B cell (primary cell): ENCODE measurements around the gene CD79B. TPM values are rescaled to one million over a fixed set of nuclear protein-coding genes. Genes with fewer than 3 reads are reported as not detected.

Experiments used
- ATAC-seq: fragments of 200-7000 bp; cut with Tn5 transposase; one replicate; pipeline ENCODE4 v1.10.0; 2021; ENCODE audit warnings: low read depth, mild to moderate bottlenecking, moderate number of reproducible peaks, moderate library complexity
- CTCF ChIA-PET: fragments of 350-600 bp; sonication (Branson Sonifier 250); formaldehyde crosslinking; loops from one replicate; lab custom pipeline; 2021; ENCODE audit warnings: antibody characterized with exemption, inconsistent platforms; lab: Charles Lee
- POLR2A ChIA-PET: fragments of 350-600 bp; sonication (Branson Sonifier 250); formaldehyde crosslinking; loops from one replicate; lab custom pipeline; 2021; ENCODE audit warnings: antibody characterized with exemption; lab: Charles Lee
- DNase-seq: peaks from one replicate; pipeline ENCODE4 v3.0.0; 2013
- H2AFZ ChIP-seq: 2 replicates; pipeline ENCODE4 v1.6.1; 2012; ENCODE audit warnings: mild to moderate bottlenecking, low read depth, low read length; ENCODE audit not compliant: insufficient read depth, poor library complexity, severe bottlenecking
- H3K27ac ChIP-seq, 2 donors: 1 replicate in 1 of 2; 2 replicates in 1 of 2; pipeline ENCODE4 v1.5.1; 2012 to 2013; ENCODE audit warnings: low read length in 2 of 2, mild to moderate bottlenecking in 2 of 2, moderate library complexity in 1 of 2
- H3K27me3 ChIP-seq, 4 experiments: fragments of 200-600 bp in 1 of 4; sonication (generic) in 1 of 4; replicated peaks in 1 of 4; 1 replicate in 2 of 4; 2 replicates in 2 of 4; pipeline versions ENCODE4 v1.6.1 to v1.7.0; 2013 to 2016; ENCODE audit warnings: low read length in 3 of 4, mild to moderate bottlenecking in 2 of 4, mixed read lengths in 1 of 4, moderate library complexity in 1 of 4; ENCODE audit not compliant: insufficient read depth in 4 of 4, control insufficient read depth in 3 of 4; ENCODE audit errors: control extremely low read depth in 1 of 4
- H3K36me3 ChIP-seq, 2 experiments: replicated peaks in 1 of 2; 1 replicate in 1 of 2; 2 replicates in 1 of 2; pipeline versions ENCODE4 v1.6.1 to v1.7.1; 2013; ENCODE audit warnings: low read length in 1 of 2; ENCODE audit not compliant: insufficient read depth in 2 of 2, control insufficient read depth in 1 of 2; ENCODE audit errors: control extremely low read depth in 1 of 2, extremely low read depth in 1 of 2
- H3K4me1 ChIP-seq, 2 donors: fragments of 200-600 bp in 1 of 2; sonication (generic) in 1 of 2; 1 replicate in 1 of 2; 2 replicates in 1 of 2; pipeline versions ENCODE4 v1.5.1 to v1.6.1; 2013 to 2017; ENCODE audit warnings: low read length in 2 of 2; ENCODE audit not compliant: control insufficient read depth in 2 of 2, insufficient read depth in 2 of 2
- H3K4me2 ChIP-seq: replicated peaks from 2 replicates; pipeline ENCODE3; 2012; ENCODE audit warnings: mild to moderate bottlenecking, low read depth, low read length; ENCODE audit not compliant: poor library complexity, severe bottlenecking
- H3K4me3 ChIP-seq, 5 experiments: fragments of 200-600 bp in 1 of 5; sonication (generic) in 1 of 5; 1 replicate in 3 of 5; 2 replicates in 2 of 5; pipeline versions ENCODE4 v1.5.1 to v1.7.0; 2011 to 2016; ENCODE audit warnings: low read length in 4 of 5, mild to moderate bottlenecking in 4 of 5, low read depth in 2 of 5, control low read depth in 1 of 5, moderate library complexity in 1 of 5; ENCODE audit not compliant: insufficient read depth in 1 of 5; ENCODE audit errors: control extremely low read depth in 1 of 5, extremely low read depth in 1 of 5
- H3K79me2 ChIP-seq: fragments of 200-600 bp; sonication (generic); one replicate; pipeline ENCODE4 v1.6.0; 2016; ENCODE audit warnings: low read length; ENCODE audit not compliant: control insufficient read depth, insufficient read depth
- H3K9ac ChIP-seq: fragments of 200-600 bp; sonication (generic); 2 replicates; pipeline ENCODE4 v1.6.1; 2017; ENCODE audit warnings: mild to moderate bottlenecking, low read length, moderate library complexity
- H3K9me3 ChIP-seq, 3 donors: one replicate each; pipeline versions ENCODE4 v1.6.1 to v1.7.1; 2013; ENCODE audit warnings: low read length in 2 of 3; ENCODE audit not compliant: control insufficient read depth in 2 of 3, insufficient read depth in 1 of 3; ENCODE audit errors: control extremely low read depth in 1 of 3
- H4K20me1 ChIP-seq: 2 replicates; pipeline ENCODE4 v1.6.0; 2012; ENCODE audit warnings: mild to moderate bottlenecking, low read length; ENCODE audit not compliant: insufficient read depth, control insufficient read depth, poor library complexity, severe bottlenecking
- H3K27ac Mint-ChIP-seq: one replicate; pipeline ENCODE4 v1.8.0; 2021; ENCODE audit warnings: mixed read lengths
- H3K27me3 Mint-ChIP-seq: one replicate; pipeline ENCODE4 v1.8.0; 2021; ENCODE audit warnings: mixed read lengths
- H3K4me1 Mint-ChIP-seq: one replicate; pipeline ENCODE4 v1.8.0; 2021; ENCODE audit warnings: mixed read lengths
- H3K4me3 Mint-ChIP-seq: one replicate; pipeline ENCODE4 v1.8.0; 2021; ENCODE audit warnings: mixed read lengths
- H3K9me3 Mint-ChIP-seq: one replicate; pipeline ENCODE4 v1.8.0; 2022; ENCODE audit warnings: mixed read lengths; ENCODE audit not compliant: insufficient read depth
- EZH2 ChIP-seq: IDR thresholded peaks from 2 replicates; pipeline ENCODE4 v1.6.1; 2012; ENCODE audit warnings: borderline replicate concordance, low read depth, mild to moderate bottlenecking, moderate library complexity, low read length; ENCODE audit not compliant: insufficient read depth, poor library complexity, severe bottlenecking
- WGBS: methylation state at CpG from one replicate; pipeline ENCODE4 v1.1.5; 2013; ENCODE audit warnings: missing lambda C conversion rate; ENCODE audit not compliant: insufficient coverage; 5-methylcytosine and 5-hydroxymethylcytosine counted together
- intact Hi-C: fragments of 100-400 bp; cut with micrococcal nuclease; formaldehyde crosslinking; loops from one replicate; pipeline ENCODE4 v1.10.0; 2022
- polyA plus RNA-seq: library from polyadenylated mRNA; depleted of rRNA; stranded (reverse); fragments of >200 nt; gene quantifications from 2 replicates; pipeline ENCODE4 v1.2.3, GENCODE V29; 2012
- total RNA-seq, 2 donors: library from RNA; stranded (reverse); fragments of 120-200 nt in 1 of 2; gene quantifications; 1 replicate in 1 of 2; 2 replicates in 1 of 2; pipeline versions ENCODE4 v1.2.3 to v1.2.4, GENCODE V29; 2013 to 2022
- TF ChIP-seq, protein P1 (sequence below): fragments of 200-600 bp; IDR thresholded peaks from one replicate; pipeline ENCODE4 v1.8.0; 2022; ENCODE audit warnings: antibody characterized with exemption, mild to moderate bottlenecking

Gene CD79B
- total and polyA plus RNA-seq, 2 donors (not counting 1 experiment from before 2014, with no cell fraction given): 891 to 1,100 TPM

DNA sequence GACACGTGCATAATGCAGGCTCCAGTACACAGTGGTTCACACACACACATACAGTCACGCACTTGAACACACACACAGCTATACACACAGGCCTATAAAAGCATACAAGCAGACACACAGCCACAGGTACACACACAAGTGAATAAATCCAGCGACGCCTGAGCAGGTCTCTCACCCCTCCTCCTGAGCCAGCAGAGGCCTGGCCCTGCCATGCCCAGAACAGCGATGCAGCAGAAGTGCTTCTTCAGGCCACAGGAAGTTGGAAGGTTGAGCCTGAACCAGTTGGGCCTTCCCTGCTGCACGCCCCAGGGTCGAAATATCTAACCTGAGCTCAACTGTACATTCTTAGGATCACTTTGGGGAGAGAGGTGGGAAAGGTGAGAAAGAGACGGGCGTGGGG, 7.3 kb upstream of the CD79B start:
- Histone ChIP-seq H3K36me3 (no peaks in the 10 kb centered on the region), H3K79me2 (peaks cover 35% of the 10 kb centered on the region), H3K4me1 (peaks cover 38 to 55% of the 10 kb centered on the region in 2 donors), H3K9me3 (peaks cover 0 to 26% (median 6%) of the 10 kb centered on the region in 3 donors), H3K4me3 (no peak overlapping the region), H3K4me2 (no peak overlapping the region), H4K20me1 (no peaks in the 10 kb centered on the region), H3K27me3 (no peaks in the 10 kb centered on the region), H2AFZ (no peak overlapping the region), H3K27ac (peak overlapping the region in 1 of 2 donors; percentile 18), H3K9ac (no peak overlapping the region)
- ChIA-PET POLR2A (interaction anchor here (1.1 to 2.3 kb wide), 2 partner anchors 7 to 17 kb away, joined by 3 to 7 read pairs; partner anchors contain the start of gene CD79B), CTCF (interaction anchor here (0.9 to 3.9 kb wide), 4 partner anchors 19 to 86 kb away, joined by 3 to 27 read pairs (median 4); no protein-coding TSS in a partner anchor)
- H3K4me1 Mint-ChIP-seq: peaks cover 62% of the 10 kb centered on the region
- H3K27me3 Mint-ChIP-seq: no peaks in the 10 kb centered on the region
- 90% methylated on average over 9 of the region's 9 CpGs for WGBS
- DNase-seq (no peak), ATAC-seq (no peak)
- TF ChIP-seq, protein P1, sequence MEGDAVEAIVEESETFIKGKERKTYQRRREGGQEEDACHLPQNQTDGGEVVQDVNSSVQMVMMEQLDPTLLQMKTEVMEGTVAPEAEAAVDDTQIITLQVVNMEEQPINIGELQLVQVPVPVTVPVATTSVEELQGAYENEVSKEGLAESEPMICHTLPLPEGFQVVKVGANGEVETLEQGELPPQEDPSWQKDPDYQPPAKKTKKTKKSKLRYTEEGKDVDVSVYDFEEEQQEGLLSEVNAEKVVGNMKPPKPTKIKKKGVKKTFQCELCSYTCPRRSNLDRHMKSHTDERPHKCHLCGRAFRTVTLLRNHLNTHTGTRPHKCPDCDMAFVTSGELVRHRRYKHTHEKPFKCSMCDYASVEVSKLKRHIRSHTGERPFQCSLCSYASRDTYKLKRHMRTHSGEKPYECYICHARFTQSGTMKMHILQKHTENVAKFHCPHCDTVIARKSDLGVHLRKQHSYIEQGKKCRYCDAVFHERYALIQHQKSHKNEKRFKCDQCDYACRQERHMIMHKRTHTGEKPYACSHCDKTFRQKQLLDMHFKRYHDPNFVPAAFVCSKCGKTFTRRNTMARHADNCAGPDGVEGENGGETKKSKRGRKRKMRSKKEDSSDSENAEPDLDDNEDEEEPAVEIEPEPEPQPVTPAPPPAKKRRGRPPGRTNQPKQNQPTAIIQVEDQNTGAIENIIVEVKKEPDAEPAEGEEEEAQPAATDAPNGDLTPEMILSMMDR: no peak
- no peak for TF ChIP-seq EZH2
- intact Hi-C loops: no loop called here
- H3K9me3 Mint-ChIP-seq: no peaks in the 10 kb centered on the region
- H3K4me3 Mint-ChIP-seq: peak overlapping the region; percentile 20
- peak overlapping the region; percentile 62 for H3K27ac Mint-ChIP-seq

- Histone ChIP-seq H3K4me3 (no peak overlapping the region), H4K20me1 (no peaks in the 10 kb centered on the region), H3K27ac (no peak overlapping the region), H3K4me1 (peaks cover 53 to 68% of the 10 kb centered on the region in 2 donors), H3K27me3 (no peaks in the 10 kb centered on the region), H2AFZ (no peak overlapping the region), H3K36me3 (no peaks in the 10 kb centered on the region), H3K79me2 (peaks cover 50% of the 10 kb centered on the region), H3K4me2 (no peak overlapping the region), H3K9me3 (peaks cover 0 to 26% (median 6%) of the 10 kb centered on the region in 3 donors), H3K9ac (no peak overlapping the region)
- DNase-seq (no peak), ATAC-seq (no peak)
- H3K4me3 Mint-ChIP-seq: peak overlapping the region; percentile 23
- CTCF ChIA-PET: interaction anchor here (0.7 to 9.9 kb wide), 4 partner anchors 10 to 91 kb away, joined by 3 to 185 read pairs (median 5); partner anchors contain the start of gene GH1
- H3K4me1 Mint-ChIP-seq: peaks cover 71% of the 10 kb centered on the region
- POLR2A ChIA-PET: interaction anchor here (1.0 to 2.3 kb wide), 3 partner anchors 8 to 53 kb away, joined by 3 to 21 read pairs (median 6); no protein-coding TSS in a partner anchor
- WGBS: 98% methylated on average over 3 of the region's 4 CpGs
- H3K9me3 Mint-ChIP-seq: no peaks in the 10 kb centered on the region
- H3K27ac Mint-ChIP-seq: peak overlapping the region; percentile 75
- no peaks in the 10 kb centered on the region for H3K27me3 Mint-ChIP-seq
- intact Hi-C loops: no loop called here
- TF ChIP-seq, protein P1: no peak
- TF ChIP-seq EZH2: no peak
Measured at GRCh38 chr17:63937920-63938319, 5.8 kb upstream of the CD79B start.
